Adrenal gland (tissue), 5 donors: Measurements from ENCODE around the gene PBLD.

Source experiments
- CTCF ChIP-seq, 6 experiments: fragments of 450-650 bp in 4 of 6; fragments of 200-600 bp in 2 of 6; sonication (generic) in 1 of 6; IDR thresholded peaks; 1 replicate in 5 of 6; 2 replicates in 1 of 6; pipeline versions ENCODE4 v1.5.1 to v1.8.0; 2016 to 2021; ENCODE audit warnings: antibody characterized with exemption in 6 of 6, mild to moderate bottlenecking in 2 of 6, moderate library complexity in 1 of 6
- POLR2A ChIP-seq, 2 donors: fragments of 450-650 bp; IDR thresholded peaks; one replicate each; pipeline ENCODE4 v1.6.1; 2017; ENCODE audit warnings: antibody characterized with exemption in 2 of 2, mild to moderate bottlenecking in 2 of 2, moderate library complexity in 1 of 2
- donor health status: DM: no; HTN: no; CAD: no.

DNA sequence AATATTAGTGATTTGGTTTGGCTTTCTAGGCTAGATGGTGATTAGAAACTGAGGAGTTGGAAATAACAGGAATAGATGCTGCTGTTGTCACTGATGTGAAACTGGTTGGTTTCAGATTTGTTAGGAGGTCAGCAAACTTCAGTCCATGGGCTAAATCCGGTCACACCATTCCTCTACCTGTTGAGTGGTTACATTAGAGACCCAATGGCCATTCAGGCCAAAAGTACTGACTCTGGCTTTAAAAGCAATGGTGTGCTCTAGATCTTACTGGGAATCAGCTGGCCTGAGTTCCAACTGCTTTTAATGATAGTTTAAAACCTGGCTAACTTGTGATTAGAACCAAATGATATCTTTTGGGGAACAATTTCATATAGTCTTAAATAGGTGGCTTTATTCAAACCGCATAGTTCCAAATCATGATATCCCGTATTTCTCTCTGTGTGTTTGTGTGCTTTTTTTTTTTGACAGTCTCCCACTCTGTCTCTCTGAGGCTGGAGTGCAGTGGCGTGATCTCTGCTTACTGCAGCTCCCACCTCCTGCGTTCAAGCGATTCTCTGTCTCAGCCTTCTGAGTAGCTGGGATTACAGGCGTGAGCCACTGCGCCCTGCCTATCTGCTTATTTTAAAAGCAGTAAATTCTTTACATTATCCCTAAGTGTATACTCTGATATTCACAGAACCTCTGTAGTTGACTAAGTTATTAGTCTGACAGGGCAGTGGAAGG is 7.8 kb upstream of the PBLD start:
- TF ChIP-seq CTCF (IDR thresholded peaks at IDR 0.05) (no peak), POLR2A (IDR thresholded peaks at IDR 0.05) (no peak)
